ENCODE measurements around the gene TROAP.
"Not testable (repeated sequence)": the region's sequence is repeated elsewhere in the genome, so short reads cannot be mapped to it uniquely, and the experiment has no call there.

GRCh38 chr12:49310451-49311000 lies 12.5 kb upstream of the TROAP start:
- TF ChIP-seq CTCF, POLR2A (IDR thresholded peaks at IDR 0.05): not testable (repeated sequence)

Measured in body of pancreas (tissue), 4 donors.